GM19397 (cell line): Measurements from ENCODE around the gene PRCP.

Source experiments
- ATAC-seq: cut with Tn5 transposase; IDR thresholded peaks from one replicate; pipeline ENCODE4 v1.9.1; 2021; ENCODE audit warnings: mild to moderate bottlenecking, moderate library complexity; ENCODE audit not compliant: unreplicated experiment

PRCP gene

DNA sequence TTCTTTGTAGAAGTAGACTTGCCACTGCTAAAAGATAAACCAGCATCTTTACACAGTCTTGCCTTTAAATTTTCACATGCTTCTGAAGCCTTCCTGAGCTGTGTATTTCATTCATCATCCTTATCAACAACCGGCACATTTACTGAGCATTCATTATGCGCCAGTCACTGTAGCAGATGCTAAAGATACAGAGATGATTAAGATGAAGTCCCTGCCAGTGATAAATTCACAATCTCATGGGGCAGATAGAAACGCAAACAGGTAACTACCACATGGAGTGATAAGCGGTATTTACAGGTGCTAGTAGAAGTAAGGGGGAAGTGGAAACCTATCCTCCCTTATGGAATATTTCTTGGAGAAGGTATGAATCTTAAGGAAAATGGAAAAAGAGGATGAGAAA is 67.2 kb downstream of the PRCP start:
- no peak for ATAC-seq

DNA sequence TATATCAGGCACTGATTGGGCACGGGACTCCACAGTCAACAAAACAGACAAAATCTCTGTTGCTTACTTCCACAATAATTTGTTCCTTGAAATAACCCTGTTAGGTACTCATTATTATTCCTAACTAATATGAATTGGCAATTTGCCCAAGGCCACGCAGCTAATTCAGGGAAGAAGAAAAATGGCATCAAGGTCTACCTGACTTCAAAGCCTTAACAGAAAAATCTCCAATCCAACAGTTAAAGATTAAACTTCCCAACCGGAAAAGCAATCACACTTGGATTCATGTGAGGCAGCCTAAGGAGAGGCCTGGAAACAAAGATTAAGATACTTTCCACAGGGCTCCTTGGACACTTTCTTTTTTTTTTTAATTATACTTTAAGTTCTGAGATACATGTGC is 68.9 kb downstream of the PRCP start:
- ATAC-seq: no peak

DNA sequence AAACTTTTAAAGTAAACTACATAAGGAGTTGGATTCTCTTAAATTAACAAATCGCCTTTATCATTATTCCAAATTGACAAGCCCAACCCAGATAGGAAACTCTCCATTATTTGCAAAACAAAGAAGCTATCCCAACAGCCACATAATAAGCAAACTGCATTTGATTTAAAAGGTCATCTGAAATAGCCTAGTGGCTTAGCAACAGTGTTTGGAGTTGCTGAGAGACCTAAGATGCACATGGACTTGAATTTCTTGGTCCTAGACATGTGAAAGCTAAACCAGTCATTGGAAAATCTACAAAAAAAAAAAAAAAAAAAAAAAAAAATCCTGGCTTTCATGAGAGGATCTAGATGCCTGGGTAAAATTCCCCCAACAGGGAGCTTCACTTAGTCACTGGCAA is 69.5 kb downstream of the PRCP start:
- no peak for ATAC-seq

DNA sequence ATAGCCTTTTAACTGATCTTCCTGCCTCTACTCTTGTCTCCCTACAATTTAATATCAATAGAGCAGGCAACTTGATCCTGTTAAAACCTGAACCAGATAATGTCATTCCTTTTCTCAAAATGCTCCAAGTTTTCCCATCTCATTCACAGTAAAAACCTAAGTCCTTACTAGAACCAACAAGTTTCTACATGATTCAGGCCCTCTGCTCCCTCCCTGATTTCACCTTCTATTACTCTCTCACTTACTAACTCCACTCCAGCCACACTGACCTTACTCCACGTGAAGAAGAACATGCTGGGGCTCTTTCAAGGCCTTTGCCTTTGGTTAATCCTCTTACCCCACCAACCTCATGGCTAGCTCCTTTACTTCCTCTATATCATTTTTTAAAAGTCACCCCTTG is 71.1 kb downstream of the PRCP start:
- ATAC-seq: no peak

DNA sequence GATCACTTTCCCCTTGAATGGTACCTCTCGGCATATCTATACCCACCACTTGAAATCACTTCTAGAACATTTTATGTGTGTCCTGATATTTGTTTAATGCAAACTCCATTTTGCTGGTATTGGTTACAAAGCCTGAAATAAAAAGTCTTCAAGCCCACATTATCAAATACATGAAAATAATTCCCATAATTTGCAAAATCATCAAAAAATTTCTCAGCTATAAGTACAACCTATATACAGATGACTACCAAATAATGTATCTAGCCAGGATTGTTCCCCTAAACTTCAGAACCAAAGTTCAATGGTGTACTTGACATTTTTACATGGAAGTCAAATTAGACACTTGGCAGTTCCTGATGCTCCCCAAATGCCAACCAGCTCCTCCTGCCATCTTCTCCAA is 71.8 kb downstream of the PRCP start:
- ATAC-seq: no peak

DNA sequence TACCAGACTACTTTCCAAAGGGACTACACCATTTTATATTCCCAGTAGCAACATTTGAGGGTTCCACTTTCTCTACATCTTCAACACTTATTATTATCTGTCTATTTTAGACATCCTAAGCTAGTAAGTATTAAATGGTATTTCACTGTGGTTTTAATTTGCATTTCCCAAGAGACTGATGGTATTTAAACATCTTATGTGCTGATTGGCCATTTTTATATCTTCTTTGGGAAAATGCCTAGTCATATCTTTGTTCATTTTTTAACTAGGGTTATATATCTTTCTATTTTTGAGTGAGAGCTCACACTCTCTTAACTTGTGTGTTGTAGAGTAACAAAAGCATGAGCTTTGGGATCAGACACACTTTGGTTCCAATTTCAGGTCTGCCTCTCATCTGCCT is 73.7 kb downstream of the PRCP start:
- no peak for ATAC-seq

DNA sequence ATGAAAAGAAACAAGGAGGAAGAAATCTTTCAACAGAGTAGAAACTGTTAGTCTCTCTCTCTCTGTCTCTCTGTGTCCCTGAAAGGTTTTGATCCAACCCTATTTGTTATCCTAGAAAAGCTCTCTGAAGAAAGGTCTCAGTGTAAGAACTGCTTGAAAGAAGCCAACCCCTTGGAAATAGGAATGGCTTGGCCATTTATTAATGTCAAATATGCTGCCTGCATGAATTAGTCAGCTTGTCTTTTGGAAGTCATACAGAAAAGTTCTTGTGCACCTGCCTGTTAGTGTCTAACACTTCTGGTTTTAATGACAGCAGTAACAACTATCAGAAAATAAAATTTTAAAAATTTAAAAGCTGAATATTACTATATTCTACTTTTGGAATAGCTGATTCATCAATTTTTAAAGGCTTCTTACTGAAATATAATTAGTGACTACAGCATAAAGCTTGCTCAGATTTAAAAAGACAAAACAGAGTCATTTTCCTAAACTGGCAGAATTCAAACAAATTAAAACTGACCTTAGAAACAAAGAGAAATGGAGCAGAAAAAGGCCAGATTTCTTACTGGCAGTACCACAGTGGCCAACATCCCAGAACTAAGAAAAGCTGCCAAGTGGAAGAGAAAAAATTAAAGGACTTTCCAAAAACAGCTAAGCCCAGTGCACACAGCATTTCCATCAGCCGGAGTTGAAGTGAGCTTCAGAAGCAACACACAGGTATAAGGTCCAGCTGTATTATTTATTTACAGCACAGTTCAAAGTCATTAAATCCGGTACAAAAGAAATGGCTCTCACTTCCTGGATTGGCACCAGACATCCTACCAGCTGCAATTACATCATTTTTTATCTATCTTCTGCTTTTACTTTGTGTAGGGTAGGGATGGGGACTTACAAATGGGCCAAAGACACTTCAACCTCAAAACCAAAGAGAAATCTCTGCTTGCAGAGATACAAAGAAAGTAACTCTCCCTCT is 76.3 kb downstream of the PRCP start:
- no peak for ATAC-seq

DNA sequence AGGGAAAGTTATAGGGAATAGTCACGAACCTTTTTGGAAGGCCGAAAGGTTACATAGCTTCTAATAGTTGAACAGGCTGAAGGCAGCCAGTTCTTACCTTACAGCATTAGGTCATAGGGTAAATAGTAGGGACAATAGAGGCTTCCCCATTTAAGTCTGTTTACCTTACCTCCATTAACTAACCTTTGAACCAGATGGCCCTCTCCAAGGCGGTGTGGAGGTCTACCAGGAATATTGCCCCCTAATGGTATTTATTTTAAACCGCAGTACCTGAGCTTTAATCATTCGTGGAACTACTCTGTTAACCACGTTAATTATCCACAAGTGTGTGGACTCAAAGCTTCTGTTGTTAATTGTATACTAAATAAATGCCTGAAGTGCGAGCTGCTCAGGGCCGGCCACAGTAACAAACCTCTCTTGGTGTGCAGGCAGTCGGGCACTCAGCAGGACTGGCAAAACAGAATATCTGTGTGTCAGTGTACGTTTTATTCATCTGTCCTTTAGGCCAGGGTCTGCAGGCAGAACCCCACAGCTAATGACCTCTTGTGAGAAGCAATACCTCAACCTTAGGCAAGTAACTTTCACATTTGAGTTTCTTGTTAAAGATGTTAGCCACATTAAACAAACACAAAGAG is 81.7 kb downstream of the PRCP start:
- no peak for ATAC-seq

DNA sequence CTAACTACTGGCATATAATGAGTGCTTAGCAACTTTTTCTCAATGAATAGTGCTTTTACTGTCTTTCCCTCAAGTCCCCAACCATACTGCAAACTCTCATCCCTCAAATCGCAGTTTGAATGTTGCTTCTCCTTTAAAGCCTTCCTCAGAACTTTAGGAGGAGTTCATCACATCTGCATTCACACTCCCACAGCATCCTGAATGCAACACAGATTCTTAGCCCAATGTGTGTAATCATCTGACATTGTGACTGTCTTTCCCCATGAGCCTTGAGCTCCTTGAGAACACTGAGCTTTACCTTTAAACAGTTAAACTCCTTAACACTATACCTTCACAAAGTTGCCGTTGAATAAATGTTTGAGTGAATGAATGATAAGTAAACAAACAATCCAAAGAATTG is 84.8 kb downstream of the PRCP start:
- ATAC-seq: no peak

DNA sequence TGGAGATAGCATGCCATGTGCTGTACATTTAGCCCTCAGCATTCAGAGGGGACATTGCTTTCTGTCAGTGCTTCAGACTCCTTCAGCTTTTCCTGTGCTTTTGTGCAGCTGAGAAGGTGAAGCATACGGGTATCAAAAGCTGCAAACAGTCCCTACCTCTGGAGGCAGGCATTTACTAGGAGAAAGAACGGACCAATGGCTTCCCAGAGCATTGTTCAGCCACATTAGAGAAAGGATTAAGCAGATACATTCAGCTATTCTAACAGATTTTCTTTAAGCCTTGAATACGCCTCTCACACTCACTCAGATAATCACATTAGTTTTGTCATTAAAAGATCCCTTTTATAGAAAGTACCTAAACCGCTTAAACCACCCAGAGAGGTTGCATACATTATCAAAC is 85.9 kb downstream of the PRCP start:
- no peak for ATAC-seq

DNA sequence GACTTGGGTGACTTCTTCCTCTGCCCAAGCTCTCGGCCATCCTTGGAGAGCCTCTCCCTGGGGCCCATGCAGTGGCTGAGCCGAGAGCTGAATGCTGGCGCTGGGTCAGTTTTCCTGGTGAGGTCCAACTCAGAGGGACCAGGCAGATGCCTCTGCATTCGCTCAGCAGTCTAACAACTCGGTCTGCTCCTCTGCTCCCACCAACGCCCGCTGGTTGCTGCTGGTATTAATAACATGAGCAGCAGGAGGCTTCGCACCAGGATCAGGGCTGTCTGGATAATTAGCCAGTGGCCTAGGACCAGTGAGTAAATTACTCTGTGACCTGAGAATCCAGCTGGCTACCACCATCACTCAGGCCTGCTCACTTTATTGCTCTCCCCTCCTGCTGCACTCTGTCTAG is 88.9 kb downstream of the PRCP start:
- no peak for ATAC-seq

DNA sequence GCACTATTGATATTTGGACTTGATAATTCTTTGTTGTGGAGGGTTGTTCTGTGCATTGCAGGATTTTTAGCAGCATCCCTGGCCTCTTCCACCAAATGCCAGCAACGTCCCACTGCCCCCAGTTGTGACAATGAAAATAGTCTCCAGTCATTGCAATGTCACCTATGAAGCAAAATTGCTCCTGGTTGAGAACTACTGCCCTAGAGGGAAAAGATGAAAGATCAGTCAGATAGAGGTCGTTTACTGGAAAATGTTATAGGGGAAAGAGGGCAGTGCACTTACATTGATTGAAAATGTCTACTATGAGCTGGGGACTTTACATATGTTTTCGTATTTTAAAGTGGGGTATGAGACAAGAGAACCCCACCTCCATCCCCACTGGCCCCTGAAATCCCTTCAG is 89.5 kb downstream of the PRCP start:
- ATAC-seq: no peak

DNA sequence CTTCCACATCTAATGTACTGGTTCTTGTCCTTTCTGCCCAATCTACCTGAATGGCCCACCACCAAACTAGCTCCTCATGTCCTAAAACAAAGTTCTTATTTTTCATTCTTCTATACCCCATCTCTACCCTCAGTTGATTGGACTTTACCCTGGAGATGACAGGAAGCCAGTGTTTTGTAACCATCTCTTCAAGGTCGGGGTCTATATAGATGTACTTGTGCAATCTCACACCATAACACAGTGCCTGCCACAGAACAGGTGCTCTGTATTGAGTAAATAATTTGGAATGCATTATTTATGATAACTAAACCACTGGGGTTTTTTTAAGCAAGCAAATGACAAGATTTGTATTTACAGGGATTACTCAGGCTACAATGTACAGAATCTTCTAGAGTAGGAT is 89.9 kb downstream of the PRCP start:
- no peak for ATAC-seq

DNA sequence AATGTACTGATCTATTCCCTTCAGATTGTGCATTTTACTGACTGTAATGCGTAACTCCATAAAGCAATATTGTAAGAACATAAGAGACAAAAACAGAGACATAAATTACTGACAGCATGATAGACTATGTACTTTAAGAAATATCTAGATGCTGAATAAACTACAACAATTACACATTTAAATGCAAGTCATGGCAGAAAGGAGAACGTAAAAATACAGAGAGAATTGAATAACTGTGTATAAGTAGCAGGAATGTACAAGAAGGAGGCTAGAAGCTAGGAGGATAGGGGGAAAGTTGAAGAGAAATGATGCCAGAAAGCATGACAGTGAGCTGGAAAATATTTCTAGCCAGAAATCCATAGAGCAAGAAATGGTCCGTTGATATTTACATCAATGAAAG is 92.6 kb downstream of the PRCP start:
- no peak for ATAC-seq

DNA sequence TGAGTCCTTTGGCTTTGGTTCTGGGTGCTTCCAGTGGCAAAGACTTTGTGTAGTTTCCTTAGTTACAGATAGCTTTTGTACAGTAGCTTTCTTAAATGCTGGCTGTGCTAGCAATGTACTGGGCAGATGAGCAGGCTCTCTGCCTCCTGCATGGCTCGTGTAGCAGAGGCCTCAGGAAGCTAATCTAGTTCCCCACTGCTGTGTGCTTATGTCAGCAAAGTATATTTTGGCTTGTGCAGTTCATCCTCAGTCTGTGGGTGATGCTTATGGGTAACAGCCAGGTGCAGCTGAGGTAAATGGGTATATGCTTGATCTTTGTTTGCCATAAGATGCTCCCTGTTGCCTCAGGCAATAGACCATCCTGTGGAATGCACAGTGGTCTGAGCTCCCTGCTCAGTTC is 97.5 kb downstream of the PRCP start:
- ATAC-seq: no peak

DNA sequence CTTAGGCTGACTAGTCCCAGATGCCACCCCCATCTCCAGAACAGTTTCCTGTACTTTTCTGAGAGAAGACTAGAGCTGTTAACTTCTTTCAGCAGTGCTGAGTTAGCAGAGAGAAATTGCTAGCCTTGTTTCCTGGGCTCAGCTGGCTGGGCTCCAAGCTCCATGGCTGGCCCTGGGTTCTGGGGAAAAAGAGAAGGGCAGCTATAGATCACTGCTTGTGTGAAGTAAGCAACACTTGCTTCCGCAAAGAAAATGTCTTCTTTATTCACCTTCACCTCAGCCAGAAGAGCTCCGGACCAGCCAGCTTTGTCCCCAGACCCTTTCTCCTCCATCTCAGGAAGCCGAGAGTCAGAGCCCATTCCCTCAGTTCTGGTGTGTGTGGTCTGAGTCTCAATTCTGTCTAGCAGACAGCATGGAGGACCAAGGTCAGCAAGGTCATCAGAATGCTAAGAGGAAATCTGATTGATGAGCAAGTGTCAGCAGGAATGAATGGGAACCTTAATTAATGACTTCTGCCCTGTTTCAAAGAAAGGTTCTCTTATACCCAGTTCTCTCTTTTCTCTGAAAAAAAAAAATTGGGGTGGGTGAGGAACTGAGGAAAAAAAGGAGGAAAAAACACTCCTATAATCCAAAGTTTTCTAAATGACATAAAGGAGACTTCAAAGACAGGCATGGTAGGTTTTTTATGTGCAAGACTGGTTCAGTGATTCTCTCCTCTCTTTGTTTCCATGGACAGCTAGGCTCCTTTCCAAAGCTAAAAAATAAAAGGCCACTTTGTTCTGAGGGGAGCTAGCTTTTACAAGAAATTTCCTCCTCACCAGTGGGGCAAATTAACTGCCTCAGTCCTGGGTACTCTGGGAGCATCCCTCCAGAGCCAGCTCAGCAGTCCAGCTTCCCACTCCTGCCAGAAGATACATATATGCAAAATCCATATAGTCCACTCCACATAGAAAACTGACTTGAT is 103.0 kb downstream of the PRCP start:
- ATAC-seq: no peak

DNA sequence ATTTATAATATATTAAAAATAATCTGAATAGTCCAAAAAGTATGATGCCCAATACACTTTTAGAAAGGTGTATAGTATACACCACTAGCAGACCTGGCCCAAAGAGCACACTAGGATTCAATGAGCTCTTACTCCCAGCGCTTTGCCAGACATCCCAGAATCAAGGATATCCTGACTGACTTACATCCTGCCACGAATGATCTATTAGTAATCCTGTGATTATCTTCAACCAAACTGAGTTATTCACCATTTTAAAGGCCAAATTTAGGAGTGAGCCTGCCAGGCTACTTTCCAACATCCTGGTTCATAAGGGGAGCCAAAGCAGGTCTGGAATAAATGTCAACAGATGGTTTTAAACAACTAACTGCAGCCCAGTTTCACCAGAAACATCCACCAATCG is 105.7 kb downstream of the PRCP start:
- no peak for ATAC-seq

DNA sequence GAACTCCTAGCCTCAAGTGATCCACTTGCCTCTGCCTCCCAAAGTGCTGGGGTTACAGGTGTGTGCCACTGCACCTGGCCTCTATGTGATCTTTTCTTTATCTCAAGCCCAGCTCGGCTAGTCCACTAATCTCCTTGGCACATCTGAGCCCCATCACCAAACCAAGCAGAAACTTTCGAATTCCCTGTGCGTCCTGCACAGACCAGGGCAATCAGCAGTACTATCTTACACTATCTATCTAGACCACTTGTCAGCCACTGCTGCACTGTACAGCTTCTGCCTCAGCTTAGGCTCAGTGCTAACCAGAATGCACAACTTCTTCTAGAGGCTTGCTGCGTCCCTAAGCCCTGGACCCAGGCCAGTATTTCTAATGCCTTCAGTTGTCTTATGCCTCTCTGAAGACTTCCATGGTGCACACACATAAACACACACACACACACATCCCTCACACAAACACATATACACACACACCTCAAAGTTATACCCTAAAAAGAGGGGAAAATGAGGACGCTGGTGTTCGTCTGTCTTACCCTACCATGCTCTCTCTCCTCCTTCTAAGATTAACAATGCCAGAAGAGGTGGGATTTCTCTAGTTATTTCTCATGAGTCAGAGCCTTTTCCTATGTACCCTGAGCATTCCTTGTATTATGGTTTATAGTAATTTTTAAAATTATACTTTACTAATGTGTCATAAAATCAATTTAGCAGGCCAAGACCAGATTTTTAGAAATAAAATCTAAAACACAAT is 107.2 kb downstream of the PRCP start:
- no peak for ATAC-seq

DNA sequence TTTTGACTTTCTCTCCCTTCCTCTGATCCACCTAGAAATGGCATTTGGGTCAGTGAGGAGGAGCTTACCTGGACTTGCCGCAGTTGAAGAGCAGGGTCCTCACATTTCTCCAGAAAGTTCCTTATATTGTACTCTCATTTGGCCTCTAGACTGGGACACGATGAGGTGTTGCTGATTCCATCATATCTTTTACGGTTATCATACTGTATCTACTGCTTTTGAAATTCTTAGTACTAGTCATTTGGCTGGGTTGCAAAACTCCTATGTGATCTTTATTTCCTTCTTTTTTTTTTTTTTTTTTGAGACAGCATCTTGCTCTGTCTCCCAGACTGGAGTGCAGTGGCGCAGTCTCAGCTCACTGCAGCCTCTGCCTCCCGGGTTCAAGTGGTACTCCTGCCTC is 107.9 kb downstream of the PRCP start:
- no peak for ATAC-seq

DNA sequence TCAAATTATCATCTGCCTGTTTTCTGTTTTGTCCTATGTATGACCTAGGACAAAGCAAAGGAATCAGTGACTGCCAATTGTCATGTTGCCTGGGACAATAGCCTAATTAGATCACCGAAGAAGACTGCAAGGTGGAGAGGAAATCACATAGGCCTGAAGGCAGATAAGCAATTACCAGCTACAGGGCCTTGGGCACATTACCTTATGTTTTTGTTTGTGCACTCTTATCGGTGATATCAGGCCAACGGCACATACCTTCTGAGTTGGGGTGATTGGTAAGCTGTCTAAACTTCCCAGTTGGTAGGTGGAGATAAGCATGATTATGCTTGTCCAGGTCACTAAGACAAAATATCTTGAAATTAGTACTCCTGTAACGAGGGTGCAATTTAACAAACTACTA is 108.5 kb downstream of the PRCP start:
- no peak for ATAC-seq
